ENCODE data around the gene FADS2. TPM values are rescaled to one million over a fixed set of nuclear protein-coding genes. Genes with fewer than 3 reads are reported as not detected.

FADS2 gene
- total and polyA plus RNA-seq, 2 experiments from 2014 or later = 317 to 356 TPM

DNA sequence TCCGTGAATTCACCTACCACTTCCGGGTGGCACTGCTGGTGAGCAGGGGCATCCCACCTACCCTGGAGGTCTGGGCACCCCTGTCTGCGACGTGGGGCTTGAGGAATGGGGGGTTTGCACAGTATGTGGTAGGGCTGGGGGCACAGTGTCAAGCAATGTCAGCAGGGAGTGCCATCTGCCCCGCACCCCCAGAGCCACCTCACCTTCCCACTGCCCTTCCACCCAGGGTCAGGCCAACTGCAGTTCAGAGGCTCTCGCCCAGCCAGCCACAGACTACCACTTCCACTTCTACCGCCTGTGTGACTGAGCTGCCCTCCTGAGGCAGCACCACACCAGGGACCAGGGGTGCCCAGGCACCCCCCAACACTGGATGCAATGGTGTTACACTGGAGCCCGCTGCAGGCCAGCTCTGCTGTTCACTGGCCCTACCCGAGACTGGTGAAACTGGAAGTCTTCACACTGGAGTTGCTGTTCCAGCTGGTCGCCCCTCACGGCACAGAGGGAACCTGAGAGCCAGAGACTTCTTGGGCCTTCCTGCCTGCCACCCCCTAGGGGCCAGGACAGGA is 42.2 kb upstream of the FADS2 start:
- no peaks in the 10 kb centered on the region for H3K9me2 ChIP-seq (replicated peaks; ENCODE audit: insufficient read depth)
- TF ChIP-seq EZH2phosphoT487 (IDR thresholded peaks at IDR 0.05; ENCODE audit: low read depth, severe bottlenecking, unreplicated experiment) = no peak
- TF ChIP-seq EZH2 (IDR thresholded peaks at IDR 0.05; ENCODE audit: borderline replicate concordance) = no peak
- TF ChIP-seq, protein P1, sequence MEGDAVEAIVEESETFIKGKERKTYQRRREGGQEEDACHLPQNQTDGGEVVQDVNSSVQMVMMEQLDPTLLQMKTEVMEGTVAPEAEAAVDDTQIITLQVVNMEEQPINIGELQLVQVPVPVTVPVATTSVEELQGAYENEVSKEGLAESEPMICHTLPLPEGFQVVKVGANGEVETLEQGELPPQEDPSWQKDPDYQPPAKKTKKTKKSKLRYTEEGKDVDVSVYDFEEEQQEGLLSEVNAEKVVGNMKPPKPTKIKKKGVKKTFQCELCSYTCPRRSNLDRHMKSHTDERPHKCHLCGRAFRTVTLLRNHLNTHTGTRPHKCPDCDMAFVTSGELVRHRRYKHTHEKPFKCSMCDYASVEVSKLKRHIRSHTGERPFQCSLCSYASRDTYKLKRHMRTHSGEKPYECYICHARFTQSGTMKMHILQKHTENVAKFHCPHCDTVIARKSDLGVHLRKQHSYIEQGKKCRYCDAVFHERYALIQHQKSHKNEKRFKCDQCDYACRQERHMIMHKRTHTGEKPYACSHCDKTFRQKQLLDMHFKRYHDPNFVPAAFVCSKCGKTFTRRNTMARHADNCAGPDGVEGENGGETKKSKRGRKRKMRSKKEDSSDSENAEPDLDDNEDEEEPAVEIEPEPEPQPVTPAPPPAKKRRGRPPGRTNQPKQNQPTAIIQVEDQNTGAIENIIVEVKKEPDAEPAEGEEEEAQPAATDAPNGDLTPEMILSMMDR (IDR thresholded peaks at IDR 0.05; ENCODE audit: poor library complexity) = no peak
- H3K4me2 ChIP-seq = no peak overlapping the region
- no peak for DNase-seq (ENCODE audit: low spot score)
- no peaks in the 10 kb centered on the region for H3K36me3 ChIP-seq (replicated peaks; ENCODE audit: insufficient read depth, low read depth)
- no peaks in the 10 kb centered on the region for H3K27me3 ChIP-seq
- H3K9me3 ChIP-seq (ENCODE audit: low read depth) = no peaks in the 10 kb centered on the region
- no peaks in the 10 kb centered on the region for H4K20me1 ChIP-seq (ENCODE audit: insufficient read depth, poor library complexity, severe bottlenecking)
- H3K79me2 ChIP-seq = peaks cover 13% of the 10 kb centered on the region
- H2AFZ ChIP-seq = no peak overlapping the region
- 92% methylated on average over 11 of the region's 11 CpGs for WGBS (ENCODE audit: low lambda C conversion rate, missing lambda C conversion rate)
- H3K27ac ChIP-seq = no peak overlapping the region
- no peaks in the 10 kb centered on the region for H3K4me1 ChIP-seq (ENCODE audit: insufficient read depth)
- no peak overlapping the region for H3K4me3 ChIP-seq

DNA sequence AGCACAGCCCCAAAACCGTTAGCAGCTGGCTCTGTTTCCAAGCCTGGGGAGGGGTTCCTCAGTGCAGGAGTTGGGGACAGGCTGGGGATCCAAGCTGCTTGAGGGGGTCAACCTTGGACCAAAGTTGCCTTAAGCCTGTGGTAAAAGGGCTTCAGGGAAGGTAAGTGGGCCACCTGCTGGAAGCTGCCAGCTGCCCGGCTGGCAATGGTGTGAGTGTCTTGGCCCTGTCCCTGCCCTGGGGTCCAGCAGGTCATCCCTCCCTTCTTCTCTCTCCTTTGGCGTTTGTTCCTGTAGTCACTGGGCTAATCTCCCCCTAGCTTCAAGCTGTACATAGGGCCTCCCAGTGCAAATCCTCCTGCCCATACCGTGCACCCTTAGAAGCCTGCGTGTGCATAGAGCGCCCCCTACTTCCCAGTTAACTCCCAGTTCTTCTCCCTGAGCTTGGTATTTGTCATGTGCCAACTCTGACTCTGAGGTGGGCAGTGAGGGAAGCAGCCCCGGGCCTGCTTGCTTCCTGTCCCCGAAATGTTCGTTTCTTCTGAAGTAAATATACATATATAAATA is 40.1 kb upstream of the FADS2 start:
- Histone ChIP-seq H3K9me3 (ENCODE audit: low read depth) (no peaks in the 10 kb centered on the region), H3K36me3 (replicated peaks; ENCODE audit: insufficient read depth, low read depth) (no peaks in the 10 kb centered on the region), H3K4me2 (no peak overlapping the region), H3K9me2 (replicated peaks; ENCODE audit: insufficient read depth) (no peaks in the 10 kb centered on the region), H3K4me3 (no peak overlapping the region), H3K4me1 (ENCODE audit: insufficient read depth) (peaks cover 7% of the 10 kb centered on the region), H3K27me3 (no peaks in the 10 kb centered on the region), H4K20me1 (ENCODE audit: insufficient read depth, poor library complexity, severe bottlenecking) (no peaks in the 10 kb centered on the region), H3K79me2 (peaks cover 24% of the 10 kb centered on the region), H2AFZ (no peak overlapping the region), H3K27ac (peak overlapping the region; percentile 7)
- DNase-seq (ENCODE audit: low spot score) = peak; percentile 90
- TF ChIP-seq, protein P1 (IDR thresholded peaks at IDR 0.05; ENCODE audit: poor library complexity) = peak; percentile 70
- no peak for TF ChIP-seq EZH2phosphoT487 (IDR thresholded peaks at IDR 0.05; ENCODE audit: low read depth, severe bottlenecking, unreplicated experiment)
- no peak for TF ChIP-seq EZH2 (IDR thresholded peaks at IDR 0.05; ENCODE audit: borderline replicate concordance)
- 51% methylated on average over 9 of the region's 9 CpGs for WGBS (ENCODE audit: low lambda C conversion rate, missing lambda C conversion rate)

DNA sequence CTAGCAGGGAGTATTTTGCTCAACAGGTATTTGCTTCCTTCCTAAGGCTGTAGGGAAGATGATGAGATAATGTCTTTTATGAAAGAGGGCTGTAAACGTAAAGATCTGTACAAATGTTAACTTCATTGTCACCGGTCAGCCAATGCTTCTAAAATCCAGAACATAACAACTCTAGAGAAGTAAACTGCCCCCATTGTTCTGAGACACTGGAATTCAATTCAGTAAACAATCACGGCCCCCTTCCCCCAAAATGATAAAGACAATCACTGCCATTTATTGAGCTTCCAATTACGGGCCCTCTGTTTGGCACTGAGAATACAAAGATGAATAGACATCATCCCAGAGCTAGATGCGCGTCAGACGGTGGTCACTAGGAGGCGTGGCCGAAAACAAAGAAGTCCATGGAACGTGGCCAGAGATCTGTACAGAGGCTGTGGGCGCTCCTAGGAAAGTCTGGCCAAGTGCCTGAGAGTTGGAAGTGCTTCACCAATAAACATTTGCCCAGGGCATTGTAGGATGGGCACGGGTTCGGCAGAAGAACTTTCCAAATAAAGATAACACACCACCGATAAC is 36.3 kb upstream of the FADS2 start:
- Histone ChIP-seq H3K4me1 (ENCODE audit: insufficient read depth) (peaks cover 14% of the 10 kb centered on the region), H3K4me2 (peak overlapping the region; percentile 82), H3K9me2 (replicated peaks; ENCODE audit: insufficient read depth) (no peaks in the 10 kb centered on the region), H3K79me2 (peaks cover 54% of the 10 kb centered on the region), H3K4me3 (peak overlapping the region; percentile 72), H3K27me3 (no peaks in the 10 kb centered on the region), H4K20me1 (ENCODE audit: insufficient read depth, poor library complexity, severe bottlenecking) (no peaks in the 10 kb centered on the region), H3K27ac (peak overlapping the region; percentile 99), H3K9me3 (ENCODE audit: low read depth) (no peaks in the 10 kb centered on the region), H3K36me3 (replicated peaks; ENCODE audit: insufficient read depth, low read depth) (no peaks in the 10 kb centered on the region), H2AFZ (peak overlapping the region; percentile 89)
- TF ChIP-seq EZH2phosphoT487 (IDR thresholded peaks at IDR 0.05; ENCODE audit: low read depth, severe bottlenecking, unreplicated experiment) (no peak), EZH2 (IDR thresholded peaks at IDR 0.05; ENCODE audit: borderline replicate concordance) (no peak)
- TF ChIP-seq, protein P1 (IDR thresholded peaks at IDR 0.05; ENCODE audit: poor library complexity) = peak; percentile 2
- 5% methylated on average over 14 of the region's 14 CpGs for WGBS (ENCODE audit: low lambda C conversion rate, missing lambda C conversion rate)
- DNase-seq (ENCODE audit: low spot score) = peak; percentile 93
